ENCODE measurements around the gene UBE2E3.

The UBE2E3 gene

DNA sequence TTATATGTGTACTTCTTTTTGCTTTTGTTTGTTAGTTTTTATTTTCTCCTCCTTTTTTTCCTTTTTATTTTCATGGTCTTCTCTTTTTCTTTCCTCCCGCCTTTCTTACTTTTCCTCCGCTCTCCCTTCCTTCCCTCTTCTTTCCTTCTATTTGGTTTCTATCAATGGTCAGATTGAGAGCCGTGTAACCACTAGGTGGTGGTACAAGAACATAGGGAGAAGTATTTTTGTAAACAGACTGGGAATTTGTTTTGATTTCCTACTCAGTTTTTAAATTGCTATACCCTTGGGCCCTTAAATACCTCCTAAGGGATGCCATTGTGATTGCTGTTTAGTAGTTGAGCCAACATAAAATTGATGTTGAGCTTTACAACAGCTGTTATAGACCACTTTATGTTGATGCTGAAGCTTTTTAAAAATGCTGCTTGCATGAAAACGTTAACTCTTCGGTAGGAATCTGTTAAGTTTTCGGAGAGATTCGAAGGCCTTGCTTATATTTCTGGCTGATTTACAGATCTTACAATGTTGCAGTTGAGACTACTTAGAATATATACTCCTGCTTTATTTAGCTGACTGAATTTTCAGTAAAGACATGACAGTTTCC lies 124.2 kb downstream of the UBE2E3 start:
- no peak overlapping the region for H3K4me3 ChIP-seq (ENCODE audit: control insufficient read depth, low read depth, low read length)
- TF ChIP-seq, protein P1, sequence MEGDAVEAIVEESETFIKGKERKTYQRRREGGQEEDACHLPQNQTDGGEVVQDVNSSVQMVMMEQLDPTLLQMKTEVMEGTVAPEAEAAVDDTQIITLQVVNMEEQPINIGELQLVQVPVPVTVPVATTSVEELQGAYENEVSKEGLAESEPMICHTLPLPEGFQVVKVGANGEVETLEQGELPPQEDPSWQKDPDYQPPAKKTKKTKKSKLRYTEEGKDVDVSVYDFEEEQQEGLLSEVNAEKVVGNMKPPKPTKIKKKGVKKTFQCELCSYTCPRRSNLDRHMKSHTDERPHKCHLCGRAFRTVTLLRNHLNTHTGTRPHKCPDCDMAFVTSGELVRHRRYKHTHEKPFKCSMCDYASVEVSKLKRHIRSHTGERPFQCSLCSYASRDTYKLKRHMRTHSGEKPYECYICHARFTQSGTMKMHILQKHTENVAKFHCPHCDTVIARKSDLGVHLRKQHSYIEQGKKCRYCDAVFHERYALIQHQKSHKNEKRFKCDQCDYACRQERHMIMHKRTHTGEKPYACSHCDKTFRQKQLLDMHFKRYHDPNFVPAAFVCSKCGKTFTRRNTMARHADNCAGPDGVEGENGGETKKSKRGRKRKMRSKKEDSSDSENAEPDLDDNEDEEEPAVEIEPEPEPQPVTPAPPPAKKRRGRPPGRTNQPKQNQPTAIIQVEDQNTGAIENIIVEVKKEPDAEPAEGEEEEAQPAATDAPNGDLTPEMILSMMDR (IDR thresholded peaks at IDR 0.05; ENCODE audit: control insufficient read depth, insufficient read depth, low read depth, low read length, missing control alignments): peak; percentile 84
- peak; percentile 41 for DNase-seq (ENCODE audit: low read depth)

DNA sequence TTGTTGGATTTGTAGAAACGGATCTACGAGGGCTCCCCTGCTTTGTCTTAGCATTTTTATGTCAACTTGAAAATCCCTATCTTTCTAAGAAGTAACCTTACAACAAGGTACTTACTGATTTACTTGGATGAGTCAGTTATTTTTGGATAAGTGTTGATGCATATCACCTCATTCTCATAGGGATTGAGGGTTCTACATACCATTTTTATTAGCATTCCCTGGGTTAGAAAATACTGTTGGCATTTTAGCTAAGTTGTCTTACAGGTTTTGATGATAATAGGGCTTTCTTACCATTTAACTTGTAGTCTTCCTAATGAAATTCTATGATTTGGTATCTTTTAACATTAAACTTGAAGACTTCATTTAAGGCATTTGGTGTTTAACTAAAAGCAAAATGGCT lies 125.2 kb downstream of the UBE2E3 start:
- no peak for DNase-seq (ENCODE audit: low read depth)

DNA sequence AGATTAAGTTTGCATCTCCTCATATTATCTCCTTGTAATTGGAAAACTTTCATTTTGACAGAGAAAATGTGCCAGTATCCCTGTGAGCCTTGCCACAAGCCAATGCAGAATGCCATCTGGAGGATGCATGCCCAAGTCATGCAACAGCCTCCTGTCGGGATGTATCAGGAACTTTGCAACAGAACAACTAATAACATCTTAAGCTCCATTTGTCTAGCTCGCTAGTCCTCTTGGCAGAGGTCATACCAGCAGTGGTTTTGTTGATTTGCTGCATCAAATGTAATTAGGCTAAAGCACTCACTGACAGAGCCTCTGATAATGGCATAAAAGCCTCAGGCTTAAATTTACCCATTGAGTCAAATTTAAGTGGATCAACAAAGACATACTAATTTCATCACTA lies 125.8 kb downstream of the UBE2E3 start:
- DNase-seq (ENCODE audit: low read depth): no peak
- TF ChIP-seq, protein P1 (IDR thresholded peaks at IDR 0.05; ENCODE audit: control insufficient read depth, insufficient read depth, low read depth, low read length, missing control alignments): no peak
- no peak overlapping the region for H3K4me3 ChIP-seq (ENCODE audit: control insufficient read depth, low read depth, low read length)

More for the DNA sequence above, 125.2 kb downstream of the UBE2E3 start:
- TF ChIP-seq, protein P1 (IDR thresholded peaks at IDR 0.05; ENCODE audit: control insufficient read depth, insufficient read depth, low read depth, low read length, missing control alignments): no peak
- no peak overlapping the region for H3K4me3 ChIP-seq (ENCODE audit: control insufficient read depth, low read depth, low read length)

DNA sequence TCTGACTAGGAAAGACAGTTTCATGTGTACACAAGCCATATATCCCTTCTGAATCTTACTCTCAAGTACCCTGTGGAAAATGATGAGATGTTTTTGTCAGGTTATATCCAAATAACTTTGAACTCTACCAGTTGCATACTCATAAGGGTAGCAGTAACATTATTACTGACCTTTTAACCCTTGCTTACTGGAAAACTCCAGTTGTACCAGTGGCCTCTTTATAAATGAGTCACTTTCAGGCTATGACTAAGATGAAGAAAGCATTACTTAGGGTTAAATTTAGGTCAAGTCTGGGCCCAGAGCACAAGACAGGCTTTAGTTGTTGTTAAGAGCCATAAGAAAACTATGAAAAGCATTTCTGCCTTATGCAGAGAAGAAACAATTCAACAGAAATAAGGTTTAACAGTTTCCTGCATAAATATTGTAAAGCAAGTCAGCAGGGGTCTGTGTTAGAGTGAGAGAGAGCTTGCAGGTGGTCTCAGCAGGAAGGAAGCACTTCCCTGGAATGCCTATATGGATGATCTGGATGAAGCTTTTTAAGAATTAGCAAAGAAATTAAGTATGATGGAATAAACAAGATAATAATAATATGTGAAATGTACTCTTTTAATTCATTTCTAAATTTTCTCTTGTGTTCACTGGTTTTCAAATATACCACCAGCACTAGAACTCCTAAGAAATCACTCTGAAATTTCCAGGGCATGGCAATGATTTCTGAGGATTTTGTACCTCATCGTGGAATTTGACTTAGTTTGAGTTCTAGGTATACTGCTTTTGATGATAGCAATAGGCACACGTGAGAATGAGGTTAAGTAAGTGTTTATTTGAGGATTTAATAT lies 126.6 kb downstream of the UBE2E3 start:
- no peak overlapping the region for H3K4me3 ChIP-seq (ENCODE audit: control insufficient read depth, low read depth, low read length)
- DNase-seq (ENCODE audit: low read depth): peak; percentile 67
- TF ChIP-seq, protein P1 (IDR thresholded peaks at IDR 0.05; ENCODE audit: control insufficient read depth, insufficient read depth, low read depth, low read length, missing control alignments): no peak

DNA sequence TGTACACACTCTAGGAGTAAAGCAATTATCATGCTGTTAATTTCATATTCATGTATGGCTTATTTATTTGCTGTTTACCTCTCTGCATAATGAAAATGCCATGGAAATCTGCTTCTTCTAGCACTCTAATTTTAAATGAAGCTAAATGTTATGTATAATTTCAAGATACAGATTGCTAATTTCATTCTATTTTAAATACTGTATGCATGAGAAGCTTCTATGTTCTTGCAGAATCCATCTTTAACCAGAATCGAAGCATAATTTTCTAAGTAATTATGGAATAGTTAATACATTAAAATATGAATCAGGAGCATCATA lies 127.2 kb downstream of the UBE2E3 start:
- no peak for DNase-seq (ENCODE audit: low read depth)
- no peak overlapping the region for H3K4me3 ChIP-seq (ENCODE audit: control insufficient read depth, low read depth, low read length)
- TF ChIP-seq, protein P1 (IDR thresholded peaks at IDR 0.05; ENCODE audit: control insufficient read depth, insufficient read depth, low read depth, low read length, missing control alignments): no peak

DNA sequence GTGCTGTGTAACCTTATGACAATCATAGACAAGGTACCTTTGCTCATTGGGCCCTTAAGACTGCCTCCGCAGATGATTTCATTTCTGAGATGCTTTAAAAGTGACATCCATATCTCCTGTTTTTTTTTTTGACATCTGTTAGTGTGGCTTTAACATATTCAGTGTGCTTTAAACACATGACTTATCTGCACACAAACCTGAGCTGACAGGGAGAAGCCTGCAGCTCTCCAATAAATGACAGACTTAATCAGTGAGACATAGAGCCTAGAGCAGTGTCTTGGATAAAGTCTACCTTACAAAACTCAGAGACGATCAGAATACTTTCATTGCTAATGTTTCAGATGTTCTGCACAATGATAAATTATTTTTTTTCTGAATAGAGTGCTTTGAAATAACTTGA lies 130.7 kb downstream of the UBE2E3 start:
- DNase-seq (ENCODE audit: low read depth): no peak

More for the DNA sequence above, 130.7 kb downstream of the UBE2E3 start:
- TF ChIP-seq, protein P1 (IDR thresholded peaks at IDR 0.05; ENCODE audit: control insufficient read depth, insufficient read depth, low read depth, low read length, missing control alignments): no peak
- no peak overlapping the region for H3K4me3 ChIP-seq (ENCODE audit: control insufficient read depth, low read depth, low read length)

Data from AG09309 (cell line).